OCI-LY7 (cell line): Measurements from ENCODE around the gene SLC12A9.

Experiments
- CTCF ChIP-seq: fragments of 200-600 bp; sonication (generic); conservative IDR thresholded peaks from 2 replicates; pipeline ENCODE4 v1.5.1; 2014; ENCODE audit warnings: mild to moderate bottlenecking, antibody characterized with exemption, low read length, moderate library complexity, mixed read lengths
- EZH2phosphoT487 ChIP-seq: fragments of 200-600 bp; sonication (generic); IDR thresholded peaks from 2 replicates; pipeline ENCODE4 v1.6.1; 2018; ENCODE audit warnings: low read depth, borderline replicate concordance, mild to moderate bottlenecking, mixed run types, antibody characterized with exemption, low read length, moderate library complexity, mixed read lengths

- TF ChIP-seq CTCF (no peak), EZH2phosphoT487 (no peak)
Measured at GRCh38 chr7:100840470-100841100, 11.9 kb upstream of the SLC12A9 start.
